ENCODE measurements around the gene TRIM60. TPM values are rescaled to one million over a fixed set of nuclear protein-coding genes. Genes with fewer than 3 reads are reported as not detected.
"Not testable (repeated sequence)": the region's sequence is repeated elsewhere in the genome, so short reads cannot be mapped to it uniquely, and the experiment has no call there.

The TRIM60 gene
- total RNA-seq: not detected
- long read RNA-seq: 0 reads

DNA sequence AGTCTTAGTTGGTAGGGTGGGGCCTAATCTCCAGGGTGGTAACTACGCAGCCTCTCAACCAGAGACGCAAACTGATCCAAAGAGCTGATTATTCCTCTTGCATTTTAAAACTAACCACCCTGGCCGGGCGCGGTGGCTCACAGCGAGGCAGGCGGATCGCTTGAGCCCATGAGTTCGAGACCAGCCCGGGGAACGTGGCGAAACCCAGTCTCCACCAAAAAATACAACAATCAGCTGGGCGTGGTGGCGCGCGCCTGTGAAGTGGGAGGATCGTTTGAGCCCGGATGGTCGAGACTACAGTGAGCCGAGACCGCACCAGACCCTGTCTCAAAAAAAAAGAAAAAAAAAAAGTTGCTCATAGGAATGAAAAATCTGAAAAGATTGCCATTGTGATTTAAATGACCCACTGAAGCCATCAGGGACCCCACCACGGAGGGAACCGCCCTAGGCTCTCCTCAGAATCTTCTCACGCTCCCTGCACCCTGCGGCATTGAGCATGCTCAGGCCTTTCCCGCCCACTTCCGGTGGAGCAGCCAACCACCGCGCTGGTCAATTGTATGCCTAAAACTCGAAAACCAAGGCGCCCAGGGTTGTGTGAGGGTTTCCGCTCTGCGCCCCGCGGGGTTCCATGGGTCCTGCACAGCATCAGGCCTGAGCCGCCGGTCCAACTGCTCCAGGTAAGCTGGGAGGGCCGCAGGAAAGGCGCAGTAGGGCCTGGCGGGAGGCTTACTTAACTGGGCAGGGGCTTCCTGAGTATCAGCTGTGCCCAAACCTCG, at the start of gene TRIM60:
Gene TRIM60 (plus strand): TSS at position 564 of the 776 bp plus-strand sequence. CDS start 8,074 bp downstream, outside the sequence.
- no peaks in the 10 kb centered on the region for H3K27me3 ChIP-seq
- H3K9me3 ChIP-seq: no peaks in the 10 kb centered on the region
- TF ChIP-seq, protein P1, sequence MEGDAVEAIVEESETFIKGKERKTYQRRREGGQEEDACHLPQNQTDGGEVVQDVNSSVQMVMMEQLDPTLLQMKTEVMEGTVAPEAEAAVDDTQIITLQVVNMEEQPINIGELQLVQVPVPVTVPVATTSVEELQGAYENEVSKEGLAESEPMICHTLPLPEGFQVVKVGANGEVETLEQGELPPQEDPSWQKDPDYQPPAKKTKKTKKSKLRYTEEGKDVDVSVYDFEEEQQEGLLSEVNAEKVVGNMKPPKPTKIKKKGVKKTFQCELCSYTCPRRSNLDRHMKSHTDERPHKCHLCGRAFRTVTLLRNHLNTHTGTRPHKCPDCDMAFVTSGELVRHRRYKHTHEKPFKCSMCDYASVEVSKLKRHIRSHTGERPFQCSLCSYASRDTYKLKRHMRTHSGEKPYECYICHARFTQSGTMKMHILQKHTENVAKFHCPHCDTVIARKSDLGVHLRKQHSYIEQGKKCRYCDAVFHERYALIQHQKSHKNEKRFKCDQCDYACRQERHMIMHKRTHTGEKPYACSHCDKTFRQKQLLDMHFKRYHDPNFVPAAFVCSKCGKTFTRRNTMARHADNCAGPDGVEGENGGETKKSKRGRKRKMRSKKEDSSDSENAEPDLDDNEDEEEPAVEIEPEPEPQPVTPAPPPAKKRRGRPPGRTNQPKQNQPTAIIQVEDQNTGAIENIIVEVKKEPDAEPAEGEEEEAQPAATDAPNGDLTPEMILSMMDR (IDR thresholded peaks at IDR 0.05): no peak
- H3K36me3 ChIP-seq: no peaks in the 10 kb centered on the region
- intact Hi-C loops (cut with DNase I): no loop called here
- no peak within 1 kb of the TSS for H3K27ac ChIP-seq
- no peak within 1 kb of the TSS for H3K4me3 ChIP-seq
- ATAC-seq (no peak), DNase-seq (no peak)
- no peaks in the 10 kb centered on the region for H3K4me1 ChIP-seq

- Histone ChIP-seq H3K4me1 (no peaks in the 10 kb centered on the region), H3K9me3 (no peaks in the 10 kb centered on the region), H3K4me3 (no peak overlapping the region), H3K36me3 (no peaks in the 10 kb centered on the region), H3K27me3 (no peaks in the 10 kb centered on the region), H3K27ac (no peak overlapping the region)
- ATAC-seq: no peak
- intact Hi-C loops (cut with DNase I): no loop called here
- TF ChIP-seq, protein P1 (IDR thresholded peaks at IDR 0.05): no peak
- no peak for DNase-seq
These were observed 42.3 kb upstream of the TRIM60 start for GRCh38 chr4:164989471-164989870.

DNA sequence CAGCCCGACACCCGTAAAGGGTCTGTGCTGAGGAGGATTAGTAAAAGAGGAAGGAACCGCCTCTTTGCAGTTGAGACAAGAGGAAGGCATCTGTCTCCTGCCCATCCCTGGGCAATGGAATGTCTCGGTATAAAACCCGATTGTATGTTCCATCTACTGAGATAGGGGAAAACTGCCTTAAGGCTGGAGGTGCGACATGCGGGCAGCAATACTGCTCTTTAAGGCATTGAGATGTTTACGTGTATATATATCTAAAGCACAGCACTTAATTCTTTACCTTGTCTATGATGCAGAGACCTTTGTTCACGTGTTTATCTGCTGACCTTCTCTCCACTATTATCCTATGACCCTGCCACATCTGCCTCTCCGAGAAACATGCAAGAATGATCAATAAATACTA, 41.0 kb upstream of the TRIM60 start:
- H3K27ac ChIP-seq; H3K9me3 ChIP-seq; H3K4me1 ChIP-seq; intact Hi-C loops (cut with DNase I); ATAC-seq; H3K36me3 ChIP-seq; DNase-seq; H3K27me3 ChIP-seq; H3K4me3 ChIP-seq: not testable (repeated sequence)

DNA sequence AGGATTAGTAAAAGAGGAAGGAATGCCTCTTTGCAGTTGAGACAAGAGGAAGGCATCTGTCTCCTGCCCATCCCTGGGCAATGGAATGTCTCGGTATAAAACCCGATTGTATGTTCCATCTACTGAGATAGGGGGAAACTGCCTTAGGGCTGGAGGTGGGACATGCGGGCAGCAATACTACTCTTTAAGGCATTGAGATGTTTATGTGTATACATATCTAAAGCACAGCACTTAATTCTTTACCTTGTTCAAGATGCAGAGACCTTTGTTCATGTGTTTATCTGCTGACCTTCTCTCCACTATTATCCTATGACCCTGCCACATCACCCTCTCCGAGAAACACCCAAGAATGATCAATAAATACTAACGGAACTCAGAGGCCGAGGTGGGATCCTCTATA, 35.7 kb upstream of the TRIM60 start:
- H3K36me3 ChIP-seq; H3K4me3 ChIP-seq; ATAC-seq; H3K27ac ChIP-seq; DNase-seq; H3K4me1 ChIP-seq; intact Hi-C loops (cut with DNase I); H3K9me3 ChIP-seq; H3K27me3 ChIP-seq: not testable (repeated sequence)

DNA sequence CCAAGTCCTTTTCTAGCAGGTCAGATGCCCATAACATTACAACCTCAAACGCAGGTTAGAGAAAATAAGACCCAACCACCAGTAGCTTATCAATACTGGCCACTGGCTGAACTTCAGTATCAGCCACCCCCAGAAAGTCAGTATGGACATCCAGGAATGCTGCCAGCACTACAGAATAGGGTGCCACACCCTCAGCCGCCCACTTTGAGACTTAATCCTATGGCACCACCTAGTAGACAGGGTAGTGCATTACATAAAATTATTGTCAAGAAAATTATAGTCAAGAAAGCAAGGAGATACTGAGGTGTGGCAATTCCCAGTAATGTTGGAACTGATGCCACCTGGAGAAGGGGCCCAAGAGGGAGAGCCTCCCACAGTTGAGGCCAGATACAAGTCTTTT, 34.5 kb upstream of the TRIM60 start:
- intact Hi-C loops (cut with DNase I): no loop called here
- DNase-seq (no peak), ATAC-seq (no peak)
- H3K36me3 ChIP-seq: no peaks in the 10 kb centered on the region
- no peak overlapping the region for H3K27ac ChIP-seq
- no peak overlapping the region for H3K4me3 ChIP-seq
- no peaks in the 10 kb centered on the region for H3K4me1 ChIP-seq
- no peaks in the 10 kb centered on the region for H3K9me3 ChIP-seq
- TF ChIP-seq, protein P1 (IDR thresholded peaks at IDR 0.05): no peak
- no peaks in the 10 kb centered on the region for H3K27me3 ChIP-seq

DNA sequence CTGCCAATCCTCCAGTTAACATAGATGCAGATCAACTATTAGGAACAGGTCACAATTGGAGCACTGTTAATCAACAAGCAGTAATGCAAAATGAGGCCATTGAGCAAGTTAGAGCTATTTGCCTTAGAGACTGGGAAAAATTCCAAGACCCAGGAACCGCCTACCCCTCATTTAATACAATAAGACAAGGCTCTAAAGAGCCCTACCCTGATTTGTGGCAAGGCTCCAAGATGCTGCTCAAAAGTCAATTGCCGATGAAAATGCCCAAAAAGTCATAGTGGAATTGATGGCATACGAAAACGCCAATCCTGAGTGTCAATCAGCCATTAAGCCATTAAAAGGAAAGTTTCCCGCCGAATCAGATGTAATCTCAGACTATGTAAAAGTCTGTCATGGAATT, 33.9 kb upstream of the TRIM60 start:
- no peak overlapping the region for H3K4me3 ChIP-seq
- no peak overlapping the region for H3K27ac ChIP-seq
- H3K36me3 ChIP-seq: no peaks in the 10 kb centered on the region
- ATAC-seq: no peak
- intact Hi-C loops (cut with DNase I): no loop called here
- no peaks in the 10 kb centered on the region for H3K4me1 ChIP-seq
- TF ChIP-seq, protein P1 (IDR thresholded peaks at IDR 0.05): no peak
- no peaks in the 10 kb centered on the region for H3K9me3 ChIP-seq
- no peak for DNase-seq
- H3K27me3 ChIP-seq: no peaks in the 10 kb centered on the region

DNA sequence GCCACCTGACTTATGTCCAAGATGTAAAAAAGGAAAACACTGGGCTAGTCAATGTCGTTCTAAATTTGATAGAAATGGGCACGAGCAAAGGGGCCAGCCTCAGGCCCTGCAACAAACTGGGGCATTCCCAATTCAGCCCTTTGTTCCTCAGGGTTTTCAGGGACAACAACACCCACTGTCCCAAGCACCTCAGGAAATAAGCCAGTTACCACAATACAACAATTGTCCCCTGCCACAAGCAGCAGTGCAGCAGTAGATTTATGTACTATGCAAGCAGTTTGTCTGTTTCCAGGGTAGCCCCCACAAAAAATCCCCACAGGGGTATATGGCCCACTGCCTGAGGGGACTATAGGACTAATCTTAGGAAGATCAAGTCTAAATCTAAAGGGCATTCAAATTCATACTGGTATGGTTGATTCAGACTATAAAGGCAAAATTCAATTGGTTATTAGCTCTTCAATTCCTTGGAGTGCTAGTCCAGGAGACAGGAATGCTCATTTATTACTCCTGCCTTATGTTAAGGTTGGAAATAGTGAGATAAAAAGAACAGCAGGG, 33.2 kb upstream of the TRIM60 start:
- intact Hi-C loops (cut with DNase I); H3K4me3 ChIP-seq; ATAC-seq; H3K9me3 ChIP-seq; H3K27ac ChIP-seq; H3K4me1 ChIP-seq; H3K36me3 ChIP-seq; H3K27me3 ChIP-seq; DNase-seq: not testable (repeated sequence)

DNA sequence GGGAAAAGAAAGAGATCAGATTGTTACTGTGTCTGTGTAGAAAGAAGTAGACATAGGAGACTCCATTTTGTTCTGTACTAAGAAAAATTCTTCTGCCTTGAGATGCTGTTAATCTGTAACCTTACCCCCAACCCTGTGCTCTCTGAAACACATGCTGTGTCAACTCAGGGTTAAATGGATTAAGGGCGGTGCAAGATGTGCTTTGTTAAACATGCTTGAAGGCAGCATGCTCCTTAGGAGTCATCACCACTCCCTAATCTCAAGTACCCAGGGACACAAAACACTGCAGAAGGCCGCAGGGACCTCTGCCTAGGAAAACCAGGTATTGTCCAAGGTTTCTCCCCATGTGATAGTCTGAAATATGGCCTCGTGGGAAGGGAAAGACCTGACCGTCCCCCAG, 29.8 kb upstream of the TRIM60 start:
- DNase-seq; H3K9me3 ChIP-seq; H3K27ac ChIP-seq; H3K27me3 ChIP-seq; ATAC-seq; H3K4me3 ChIP-seq; H3K4me1 ChIP-seq; H3K36me3 ChIP-seq; intact Hi-C loops (cut with DNase I): not testable (repeated sequence)
